ENCODE results near the gene AGBL1. TPM values are rescaled to one million over a fixed set of nuclear protein-coding genes. Genes with fewer than 3 reads are reported as not detected.

Gene AGBL1
- total RNA-seq, 1 experiment from 2014 or later = not detected

- H3K36me3 ChIP-seq (ENCODE audit: insufficient read depth, low read length, poor library complexity, severe bottlenecking) = no peaks in the 10 kb centered on the region
- TF ChIP-seq EZH2 (IDR thresholded peaks at IDR 0.05; ENCODE audit: borderline replicate concordance, low read depth, low read length, poor library complexity, severe bottlenecking) = no peak
- intact Hi-C loops (cut with micrococcal nuclease; ENCODE audit: unreplicated experiment) = no loop called here
- no peak overlapping the region for H3K27ac ChIP-seq (ENCODE audit: low read depth, low read length, poor library complexity, severe bottlenecking)
- H3K27me3 ChIP-seq (replicated peaks; ENCODE audit: insufficient read depth, low read depth, low read length, poor library complexity) = no peaks in the 10 kb centered on the region
- H3K9me3 ChIP-seq (ENCODE audit: low read depth, low read length, poor library complexity, severe bottlenecking) = peaks cover 7% of the 10 kb centered on the region
- ChIA-PET CTCF (no interaction called here), POLR2A (ENCODE audit: low non-redundant PET) (no interaction called here)
- no peak for DNase-seq (ENCODE audit: low spot score)
- no TSS peak for BruUV-seq (replicated peaks)
- H3K4me1 ChIP-seq (ENCODE audit: insufficient read depth, low read length, poor library complexity, severe bottlenecking) = no peaks in the 10 kb centered on the region
- no peak overlapping the region for H3K4me3 ChIP-seq (ENCODE audit: low read depth, low read length, poor library complexity, severe bottlenecking)
Observed at GRCh38 chr15:86591994-86592735, 512.5 kb downstream of the AGBL1 start.

DNA sequence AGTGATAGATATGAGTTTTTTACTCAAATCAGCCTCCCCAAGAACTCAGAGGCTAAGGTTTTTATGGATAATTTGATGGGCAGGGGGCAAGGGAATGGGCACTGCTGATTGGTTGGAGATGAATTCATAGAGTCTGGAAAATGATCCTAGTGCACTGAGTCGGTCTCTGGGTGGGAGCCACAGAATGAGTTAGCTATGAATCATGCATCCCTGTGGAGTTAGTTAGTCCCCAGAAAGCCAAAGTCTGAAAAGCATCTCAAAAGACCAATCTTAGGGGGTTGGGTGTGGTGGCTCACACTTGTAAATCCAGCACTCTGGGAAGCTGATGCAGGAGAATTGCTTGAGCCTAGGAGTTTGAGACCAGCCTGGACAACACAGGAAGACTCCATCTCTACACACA, 516.1 kb downstream of the AGBL1 start:
- TF ChIP-seq EZH2 (IDR thresholded peaks at IDR 0.05; ENCODE audit: borderline replicate concordance, low read depth, low read length, poor library complexity, severe bottlenecking) = no peak
- TF ChIP-seq, protein P1, sequence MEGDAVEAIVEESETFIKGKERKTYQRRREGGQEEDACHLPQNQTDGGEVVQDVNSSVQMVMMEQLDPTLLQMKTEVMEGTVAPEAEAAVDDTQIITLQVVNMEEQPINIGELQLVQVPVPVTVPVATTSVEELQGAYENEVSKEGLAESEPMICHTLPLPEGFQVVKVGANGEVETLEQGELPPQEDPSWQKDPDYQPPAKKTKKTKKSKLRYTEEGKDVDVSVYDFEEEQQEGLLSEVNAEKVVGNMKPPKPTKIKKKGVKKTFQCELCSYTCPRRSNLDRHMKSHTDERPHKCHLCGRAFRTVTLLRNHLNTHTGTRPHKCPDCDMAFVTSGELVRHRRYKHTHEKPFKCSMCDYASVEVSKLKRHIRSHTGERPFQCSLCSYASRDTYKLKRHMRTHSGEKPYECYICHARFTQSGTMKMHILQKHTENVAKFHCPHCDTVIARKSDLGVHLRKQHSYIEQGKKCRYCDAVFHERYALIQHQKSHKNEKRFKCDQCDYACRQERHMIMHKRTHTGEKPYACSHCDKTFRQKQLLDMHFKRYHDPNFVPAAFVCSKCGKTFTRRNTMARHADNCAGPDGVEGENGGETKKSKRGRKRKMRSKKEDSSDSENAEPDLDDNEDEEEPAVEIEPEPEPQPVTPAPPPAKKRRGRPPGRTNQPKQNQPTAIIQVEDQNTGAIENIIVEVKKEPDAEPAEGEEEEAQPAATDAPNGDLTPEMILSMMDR (conservative IDR thresholded peaks at IDR 0.05; ENCODE audit: low read depth, low read length) = no peak
- DNase-seq (ENCODE audit: low spot score) = no peak
- intact Hi-C loops (cut with micrococcal nuclease; ENCODE audit: unreplicated experiment) = no loop called here
- Histone ChIP-seq H3K36me3 (ENCODE audit: insufficient read depth, low read length, poor library complexity, severe bottlenecking) (no peaks in the 10 kb centered on the region), H3K27ac (ENCODE audit: low read depth, low read length, poor library complexity, severe bottlenecking) (no peak overlapping the region), H3K4me1 (ENCODE audit: insufficient read depth, low read length, poor library complexity, severe bottlenecking) (no peaks in the 10 kb centered on the region), H3K4me3 (ENCODE audit: low read depth, low read length, poor library complexity, severe bottlenecking) (no peak overlapping the region), H3K27me3 (replicated peaks; ENCODE audit: insufficient read depth, low read depth, low read length, poor library complexity) (no peaks in the 10 kb centered on the region), H3K9me3 (ENCODE audit: low read depth, low read length, poor library complexity, severe bottlenecking) (peaks cover 3% of the 10 kb centered on the region)
- CTCF ChIA-PET = no interaction called here
- no TSS peak for BruUV-seq (replicated peaks)
- POLR2A ChIA-PET (ENCODE audit: low non-redundant PET) = no interaction called here

DNA sequence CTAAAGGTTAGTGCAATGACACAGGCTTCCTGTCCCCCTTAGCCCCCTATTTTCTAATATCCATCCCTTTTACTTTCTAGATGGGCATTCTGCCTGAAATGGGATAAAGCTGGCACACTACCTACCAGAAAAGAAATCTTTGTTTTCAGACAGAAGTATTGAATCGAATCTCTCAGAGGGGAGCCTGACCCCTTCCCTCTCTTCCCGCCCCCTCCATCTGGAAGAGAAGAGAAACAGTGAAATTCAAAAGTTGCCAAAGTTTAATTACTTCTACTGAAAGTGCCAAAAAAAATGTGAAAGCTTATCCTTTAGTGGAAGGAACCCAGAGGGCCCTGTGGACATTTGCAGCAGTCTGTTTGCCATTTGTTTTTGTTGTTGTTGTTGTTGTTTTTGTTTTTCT, 523.8 kb downstream of the AGBL1 start:
- no peak for TF ChIP-seq EZH2 (IDR thresholded peaks at IDR 0.05; ENCODE audit: borderline replicate concordance, low read depth, low read length, poor library complexity, severe bottlenecking)
- TF ChIP-seq, protein P1 (conservative IDR thresholded peaks at IDR 0.05; ENCODE audit: low read depth, low read length) = no peak
- ChIA-PET CTCF (no interaction called here), POLR2A (ENCODE audit: low non-redundant PET) (no interaction called here)
- intact Hi-C loops (cut with micrococcal nuclease; ENCODE audit: unreplicated experiment) = no loop called here
- peaks cover 20% of the 10 kb centered on the region for H3K9me3 ChIP-seq (ENCODE audit: low read depth, low read length, poor library complexity, severe bottlenecking)
- no peaks in the 10 kb centered on the region for H3K4me1 ChIP-seq (ENCODE audit: insufficient read depth, low read length, poor library complexity, severe bottlenecking)
- no peak overlapping the region for H3K27ac ChIP-seq (ENCODE audit: low read depth, low read length, poor library complexity, severe bottlenecking)
- H3K36me3 ChIP-seq (ENCODE audit: insufficient read depth, low read length, poor library complexity, severe bottlenecking) = no peaks in the 10 kb centered on the region
- H3K4me3 ChIP-seq (ENCODE audit: low read depth, low read length, poor library complexity, severe bottlenecking) = no peak overlapping the region
- no peak for DNase-seq (ENCODE audit: low spot score)
- H3K27me3 ChIP-seq (replicated peaks; ENCODE audit: insufficient read depth, low read depth, low read length, poor library complexity) = no peaks in the 10 kb centered on the region
- BruUV-seq (replicated peaks) = no TSS peak
